ENCODE measurements around the gene COX4I1. TPM values are rescaled to one million over a fixed set of nuclear protein-coding genes. Genes with fewer than 3 reads are reported as not detected.

COX4I1 gene
- total RNA-seq, 4 donors from 2014 or later, result 379 to 637 (median 462) TPM

GRCh38 chr16:85851034-85851785 is 51.7 kb downstream of the COX4I1 start:
- no peak for DNase-seq (ENCODE audit: low spot score)
- TF ChIP-seq CTCF (IDR thresholded peaks at IDR 0.05), result no peak
- no peak for ATAC-seq (ENCODE audit: low FRiP score)

- DNase-seq (ENCODE audit: low spot score) (no peak), ATAC-seq (ENCODE audit: low FRiP score) (no peak)
- no peak for TF ChIP-seq CTCF (IDR thresholded peaks at IDR 0.05)
Measured at GRCh38 chr16:85853547-85854545, 54.4 kb downstream of the COX4I1 start.

- DNase-seq (ENCODE audit: low spot score), result no peak
- ATAC-seq (ENCODE audit: low FRiP score), result no peak
- no peak for TF ChIP-seq CTCF (IDR thresholded peaks at IDR 0.05)
Measured at GRCh38 chr16:85854935-85855334, 55.4 kb downstream of the COX4I1 start.

- DNase-seq (ENCODE audit: low spot score) (no peak), ATAC-seq (ENCODE audit: low FRiP score) (no peak)
- no peak for TF ChIP-seq CTCF (IDR thresholded peaks at IDR 0.05)
Measured at GRCh38 chr16:85856079-85856478, 56.6 kb downstream of the COX4I1 start.

GRCh38 chr16:85856585-85856984 is 57.1 kb downstream of the COX4I1 start:
- no peak for DNase-seq (ENCODE audit: low spot score)

More at GRCh38 chr16:85856585-85856984, 57.1 kb downstream of the COX4I1 start:
- ATAC-seq (ENCODE audit: low FRiP score), result no peak
- TF ChIP-seq CTCF (IDR thresholded peaks at IDR 0.05), result no peak

Small RNAs within 50 kb of the gene (small RNA-seq; reads per million reads assigned to genes)
- not detected for gene RNU1-103P

Other genes starting within 250 kb of the COX4I1 start
- 100 to 1,000 TPM in 2 of 4 donors, 10 to 100 TPM in 2; 50.9 to 181 (median 90.9) TPM for gene GSE1, start 186.4 kb upstream of the COX4I1 start, total RNA-seq
- under 1 TPM in 2 of 4 donors, not detected in 2; 0.25 to 0.72 TPM for gene GINS2, start 110.7 kb upstream of the COX4I1 start, total RNA-seq
- gene C16orf74, start 48.6 kb upstream of the COX4I1 start, total RNA-seq, result 1 to 10 TPM; 1.1 to 3.5 (median 2.8) TPM
- 10 to 100 TPM; 22.2 to 39.0 (median 27.3) TPM for gene EMC8, start 151 bp upstream of the COX4I1 start, total RNA-seq
- 100 to 1,000 TPM in 1 of 4 donors, 10 to 100 TPM in 3; 32.5 to 134 (median 65.8) TPM for gene IRF8, start 99.5 kb downstream of the COX4I1 start, total RNA-seq

All from omental fat pad (tissue), 4 donors.